HG03280 (cell line): ENCODE measurements around the gene KISS1.

Source experiments
- ATAC-seq: cut with Tn5 transposase; IDR thresholded peaks from one replicate; pipeline ENCODE4 v1.9.1; 2021; ENCODE audit warnings: mild to moderate bottlenecking, moderate library complexity; ENCODE audit not compliant: unreplicated experiment

Gene KISS1

GRCh38 chr1:204142032-204142974, 54.0 kb downstream of the KISS1 start:
- no peak for ATAC-seq

GRCh38 chr1:204141131-204141530, 55.2 kb downstream of the KISS1 start:
- ATAC-seq, result no peak
